Smooth muscle cell of the brain vasculature (primary cell): ENCODE measurements around the gene BMPR2.
"Not testable (repeated sequence)": the region's sequence is repeated elsewhere in the genome, so short reads cannot be mapped to it uniquely, and the experiment has no call there.

ENCODE experiments used
- DNase-seq: peaks from one replicate; pipeline ENCODE4 v3.0.0-alpha.2; 2012; ENCODE audit warnings: low read depth, low spot score

BMPR2 gene

GRCh38 chr2:202382684-202383083 lies 6.6 kb downstream of the BMPR2 start:
- DNase-seq: no peak

DNA sequence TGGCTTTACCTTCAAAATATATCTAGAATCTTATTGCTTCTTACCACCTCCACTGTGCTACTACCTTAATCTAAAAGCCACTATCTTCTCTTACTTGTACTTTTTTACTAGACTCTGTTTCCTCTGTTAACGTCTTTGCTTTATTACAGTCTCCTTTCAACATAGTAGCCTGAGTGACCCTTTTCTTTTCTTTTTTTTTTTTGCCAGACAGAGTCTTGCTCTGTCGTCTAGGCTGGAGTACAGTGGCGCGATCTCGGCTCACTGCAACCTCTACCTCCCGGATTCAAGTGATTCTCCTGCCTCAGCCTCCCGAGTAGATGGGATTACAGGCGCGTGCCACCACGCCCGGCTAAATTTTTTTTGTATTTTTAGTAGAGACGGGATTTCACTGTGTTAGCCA lies 10.4 kb downstream of the BMPR2 start:
- not testable (repeated sequence) for DNase-seq

- DNase-seq: no peak
Observed at GRCh38 chr2:202387608-202388342, 11.6 kb downstream of the BMPR2 start.

GRCh38 chr2:202400941-202401340 lies 24.8 kb downstream of the BMPR2 start:
- no peak for DNase-seq

- no peak for DNase-seq
Observed at GRCh38 chr2:202405798-202406197, 29.7 kb downstream of the BMPR2 start.

DNA sequence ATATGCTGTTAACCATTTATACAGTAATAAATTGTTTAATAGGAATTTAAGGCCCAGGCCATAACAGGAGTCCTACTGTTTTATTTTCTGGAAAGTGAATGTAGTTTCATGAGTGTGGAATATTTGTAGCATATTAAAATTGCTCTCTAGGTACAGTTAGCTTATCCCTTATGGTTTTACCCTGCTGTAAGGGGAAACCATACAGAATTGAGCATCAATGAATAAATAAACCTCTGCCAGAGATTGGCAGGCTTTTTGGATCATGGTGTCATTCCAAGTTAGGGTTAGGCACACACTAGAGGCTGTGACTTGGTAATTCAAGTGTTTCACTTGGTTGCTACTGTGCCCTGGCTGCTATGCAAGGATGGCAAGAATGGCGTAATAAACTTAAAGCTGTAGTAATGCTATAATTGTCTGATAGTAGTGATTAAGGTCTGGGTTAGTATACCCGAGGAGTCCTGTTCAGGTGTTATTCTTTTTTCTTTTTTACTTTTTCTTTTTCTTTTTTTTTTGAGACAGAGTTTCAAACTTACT lies 30.4 kb downstream of the BMPR2 start:
- no peak for DNase-seq

- DNase-seq: peak; percentile 1
Observed at GRCh38 chr2:202408546-202409140, 32.5 kb downstream of the BMPR2 start.

DNA sequence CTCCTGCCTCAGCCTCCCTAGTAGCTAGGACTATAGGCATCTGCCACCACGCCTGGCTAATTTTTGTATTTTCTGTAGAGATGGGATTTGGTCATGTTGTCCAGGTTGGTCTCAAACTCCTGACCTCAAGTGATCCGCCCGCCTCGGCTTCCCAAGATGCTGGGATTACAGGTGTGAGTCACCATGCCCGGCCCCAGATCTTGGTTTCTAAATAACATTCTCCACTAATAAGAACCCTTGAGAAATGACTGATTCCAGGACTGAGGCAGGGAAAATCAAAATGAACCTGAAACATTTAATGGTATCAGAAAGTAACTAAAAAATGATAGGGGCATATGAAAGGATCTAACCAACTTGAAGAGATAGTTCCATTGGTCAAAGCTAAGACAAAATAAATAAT lies 34.0 kb downstream of the BMPR2 start:
- no peak for DNase-seq

- no peak for DNase-seq
Observed at GRCh38 chr2:202411097-202411496, 35.0 kb downstream of the BMPR2 start.

DNA sequence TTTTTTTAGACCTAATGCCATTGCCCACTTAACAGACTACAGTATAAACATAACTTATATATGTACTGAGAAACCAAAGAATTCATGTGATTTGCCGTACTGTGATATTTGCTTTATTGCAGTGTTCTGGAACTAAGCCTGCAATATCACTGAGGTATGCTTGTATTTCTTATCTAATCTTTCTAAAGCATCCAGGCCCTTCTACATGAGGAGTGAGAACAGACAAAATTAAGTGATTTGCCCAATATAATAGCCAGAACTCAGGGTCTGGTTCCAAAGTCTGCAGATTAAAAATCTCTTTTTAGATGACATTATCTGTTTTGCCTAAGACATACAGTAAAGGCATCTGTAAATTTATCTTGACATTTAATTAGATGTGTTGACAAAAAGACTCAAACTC lies 41.9 kb downstream of the BMPR2 start:
- DNase-seq: no peak

DNA sequence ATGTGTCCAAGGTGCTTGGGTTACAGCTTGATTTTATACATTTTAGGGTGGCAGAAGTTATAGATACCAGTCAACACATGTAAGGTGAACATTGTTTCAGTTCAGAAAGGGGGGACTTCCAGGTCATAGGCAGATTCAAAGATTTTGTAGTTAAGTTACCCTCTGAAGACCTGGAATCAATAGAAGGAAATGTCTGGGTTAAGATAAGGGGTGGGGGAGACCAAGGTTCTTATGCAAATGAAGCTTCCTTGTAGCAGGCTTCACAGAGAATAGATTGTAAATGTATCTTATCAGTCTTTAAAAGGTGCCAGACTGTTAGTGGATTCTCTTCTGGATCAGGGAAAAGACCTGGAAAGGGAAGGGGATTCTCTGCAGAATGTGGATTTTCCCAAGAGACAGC lies 42.4 kb downstream of the BMPR2 start:
- DNase-seq: no peak

GRCh38 chr2:202423139-202423538 lies 47.0 kb downstream of the BMPR2 start:
- DNase-seq: no peak

DNA sequence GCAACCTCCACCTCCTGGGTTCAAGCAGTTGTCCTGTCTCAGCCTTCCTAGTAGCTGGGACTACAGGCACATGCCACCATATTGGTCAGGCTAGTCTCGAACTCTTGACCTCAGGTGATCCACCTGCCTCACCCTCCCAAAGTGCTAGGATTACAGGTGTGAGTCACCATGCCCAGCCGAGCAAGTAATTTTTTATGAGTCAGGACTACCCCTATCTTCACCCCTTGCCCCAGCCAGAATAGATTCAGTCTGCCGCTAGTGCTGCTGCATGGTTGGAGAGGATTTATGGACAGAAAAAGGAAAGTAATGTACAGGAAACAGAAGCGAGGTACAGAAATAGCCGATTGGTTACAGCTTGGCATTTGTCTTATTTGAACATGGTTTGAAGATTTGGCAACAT lies 48.9 kb downstream of the BMPR2 start:
- no peak for DNase-seq

GRCh38 chr2:202426751-202427150 lies 50.6 kb downstream of the BMPR2 start:
- no peak for DNase-seq

GRCh38 chr2:202429164-202429980 lies 53.2 kb downstream of the BMPR2 start:
- no peak for DNase-seq

- no peak for DNase-seq
Observed at GRCh38 chr2:202432776-202433175, 56.6 kb downstream of the BMPR2 start.

DNA sequence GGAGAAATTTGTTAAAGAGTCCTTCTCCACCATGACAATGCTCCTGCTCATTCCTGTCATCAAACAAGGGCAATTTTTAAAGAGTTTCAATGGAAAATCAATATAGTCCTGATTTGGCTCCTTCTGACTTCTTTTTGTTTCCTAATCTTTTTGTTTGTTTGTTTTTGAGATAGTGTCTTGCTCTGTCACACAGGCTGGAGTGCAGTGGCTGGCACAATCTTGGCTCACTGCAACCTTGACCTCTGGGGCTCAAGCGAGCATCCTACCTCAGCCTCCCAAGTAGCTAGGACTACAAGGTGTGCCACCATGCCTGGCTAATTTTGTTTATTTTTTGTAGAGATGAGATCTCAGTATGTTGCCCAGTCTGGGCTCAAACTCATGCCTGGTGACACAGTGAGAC lies 58.3 kb downstream of the BMPR2 start:
- DNase-seq: no peak

- DNase-seq: no peak
Observed at GRCh38 chr2:202436626-202437025, 60.5 kb downstream of the BMPR2 start.

GRCh38 chr2:202440117-202440516 lies 64.0 kb downstream of the BMPR2 start:
- DNase-seq: not testable (repeated sequence)

DNA sequence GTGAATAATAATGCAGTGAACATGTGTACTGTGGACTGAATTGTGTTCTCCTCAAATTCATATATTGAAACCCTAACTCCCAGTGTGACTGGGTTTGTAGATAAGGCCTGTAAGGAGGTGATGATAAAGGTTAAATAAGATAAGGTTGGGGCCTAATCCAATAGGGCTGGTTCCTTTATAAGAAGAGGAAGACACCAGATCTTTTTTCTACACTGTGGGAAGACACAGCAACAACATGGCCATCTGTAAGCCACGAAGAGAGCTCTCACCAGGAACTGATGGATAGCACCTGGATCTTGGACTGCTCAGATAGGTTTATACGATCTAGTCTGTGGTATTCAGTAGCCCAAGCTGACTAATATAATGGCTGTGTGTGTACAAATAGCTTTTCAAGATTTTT lies 66.8 kb downstream of the BMPR2 start:
- no peak for DNase-seq

DNA sequence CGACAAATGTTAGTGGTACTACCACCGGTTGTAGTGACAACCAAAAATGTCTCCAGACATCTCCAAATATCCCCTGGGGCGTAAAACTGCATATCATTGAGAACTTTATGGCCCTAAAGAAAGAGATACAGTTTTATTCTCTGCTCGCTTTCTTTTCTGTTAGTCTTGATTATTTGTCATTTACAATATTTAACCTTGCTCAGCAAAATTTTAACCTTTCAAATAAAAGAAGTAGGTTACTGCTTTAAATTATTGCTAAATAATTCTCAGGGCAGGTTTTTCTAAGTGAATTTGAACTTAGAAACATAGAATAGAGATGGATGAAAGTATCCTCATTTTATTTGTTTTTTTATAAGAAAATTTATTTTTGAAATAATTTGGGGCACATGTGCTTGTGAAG lies 67.9 kb downstream of the BMPR2 start:
- no peak for DNase-seq

DNA sequence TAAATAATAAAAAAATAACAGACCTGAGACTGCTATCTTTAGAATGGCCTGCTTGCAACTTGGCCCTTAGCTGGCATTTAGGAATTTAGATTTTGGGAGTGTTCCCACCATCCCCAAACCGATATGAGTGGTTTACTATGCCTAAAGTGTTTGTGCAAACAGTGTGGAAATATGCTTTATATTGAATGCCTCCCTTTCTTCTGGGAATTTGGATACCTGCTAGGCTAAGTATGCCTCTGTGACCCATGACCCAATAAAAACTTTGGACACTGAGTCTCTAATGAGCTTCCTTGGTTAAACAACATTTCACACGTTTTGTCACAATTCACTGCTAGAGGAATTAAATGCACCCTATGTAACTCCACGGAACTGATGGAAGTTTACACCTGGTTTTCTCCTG lies 73.2 kb downstream of the BMPR2 start:
- no peak for DNase-seq
